ENCODE measurements around the gene CEBPZOS.

Gene CEBPZOS

GRCh38 chr2:37244017-37244416 lies 47.7 kb downstream of the CEBPZOS start:
- DNase-seq = no peak

GRCh38 chr2:37244755-37245154 lies 48.5 kb downstream of the CEBPZOS start:
- DNase-seq = no peak

GRCh38 chr2:37246205-37246604 lies 49.9 kb downstream of the CEBPZOS start:
- DNase-seq = no peak

DNA sequence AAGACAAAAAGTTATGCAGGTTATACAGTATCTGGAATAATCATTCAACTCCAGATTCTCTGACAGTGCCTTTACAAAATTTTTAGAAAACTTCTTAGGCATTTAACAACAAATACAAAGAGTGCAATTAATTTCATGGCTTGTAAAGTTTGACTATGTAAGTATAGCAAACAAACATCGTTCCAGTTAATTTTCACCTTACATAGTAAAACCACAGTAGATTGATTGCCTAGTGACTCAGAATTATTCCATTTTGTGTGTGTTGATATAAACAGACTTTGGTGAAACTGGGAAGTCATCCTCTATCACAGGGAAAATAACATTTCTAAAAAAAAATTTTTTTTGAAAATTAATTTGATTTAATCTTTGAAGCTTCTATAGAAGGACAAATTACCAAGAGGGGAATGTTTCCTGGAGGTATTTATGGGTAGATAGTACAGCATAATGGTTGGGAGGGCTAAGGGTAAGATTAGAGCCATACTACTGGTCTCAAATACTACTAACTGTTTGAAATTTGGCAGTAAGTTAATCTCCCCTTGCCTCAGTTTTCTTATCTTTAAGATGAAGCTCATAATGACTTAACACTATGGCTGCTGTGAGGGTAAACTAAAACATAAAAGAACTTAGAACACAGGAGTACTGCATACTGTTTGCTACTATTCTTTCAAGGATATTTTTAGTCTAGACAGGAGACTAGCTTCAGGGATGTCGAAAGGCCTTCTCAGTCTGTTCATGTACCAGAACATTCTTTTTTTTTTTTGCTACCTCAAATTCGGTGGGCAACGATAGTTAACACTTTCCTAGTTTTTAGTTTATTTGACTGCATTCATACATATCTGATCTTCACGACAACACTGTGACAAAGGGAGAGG lies 54.8 kb downstream of the CEBPZOS start:
- DNase-seq = no peak

Measured in NCI-H526 treated with DMSO at 0.1 percent for 48 hours (cell line).